Esophagus muscularis mucosa (tissue), 3 donors: ENCODE results near the gene MACROD2.

Experiments used
- POLR2A ChIP-seq: fragments of 450-650 bp; IDR thresholded peaks from one replicate; pipeline ENCODE4 v1.6.1; 2017; ENCODE audit warnings: antibody characterized with exemption, moderate library complexity, mild to moderate bottlenecking, low read depth
- POLR2AphosphoS5 ChIP-seq, 2 donors: sonication (generic); formaldehyde crosslinking; IDR thresholded peaks; one replicate each; pipeline ENCODE4 v1.6.1; 2017; ENCODE audit warnings: antibody characterized with exemption in 2 of 2
- TF ChIP-seq, protein P1 (sequence below), 3 experiments: fragments of 200-600 bp in 2 of 3; fragments of 450-650 bp in 1 of 3; sonication (generic) in 2 of 3; IDR thresholded peaks; one replicate each; pipeline ENCODE4 v1.5.1; 2017 to 2019; ENCODE audit warnings: antibody characterized with exemption in 3 of 3, mild to moderate bottlenecking in 2 of 3, moderate library complexity in 1 of 3

DNA sequence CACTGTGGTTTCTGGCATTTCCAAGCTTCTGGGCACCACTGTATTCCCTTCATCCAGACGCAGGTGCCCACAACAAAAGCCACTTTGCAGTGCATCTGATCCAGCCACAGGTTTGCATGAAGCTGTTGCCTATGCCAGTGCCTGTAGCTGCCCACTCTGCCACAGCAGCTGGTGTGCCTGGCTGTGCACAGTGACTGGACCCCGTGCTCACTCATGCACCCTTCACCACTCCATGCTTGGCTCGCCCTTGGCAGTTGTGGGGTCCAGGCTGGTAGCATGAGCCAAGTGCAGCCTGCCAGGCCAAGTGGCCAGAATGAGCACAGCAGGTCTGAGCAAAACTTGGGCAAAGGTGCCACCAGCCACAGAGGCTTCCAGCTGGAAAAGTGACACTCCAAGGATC is 47.6 kb upstream of the MACROD2 start:
- TF ChIP-seq POLR2AphosphoS5 (IDR thresholded peaks at IDR 0.05) (no peak), POLR2A (no peak)
- TF ChIP-seq, protein P1, sequence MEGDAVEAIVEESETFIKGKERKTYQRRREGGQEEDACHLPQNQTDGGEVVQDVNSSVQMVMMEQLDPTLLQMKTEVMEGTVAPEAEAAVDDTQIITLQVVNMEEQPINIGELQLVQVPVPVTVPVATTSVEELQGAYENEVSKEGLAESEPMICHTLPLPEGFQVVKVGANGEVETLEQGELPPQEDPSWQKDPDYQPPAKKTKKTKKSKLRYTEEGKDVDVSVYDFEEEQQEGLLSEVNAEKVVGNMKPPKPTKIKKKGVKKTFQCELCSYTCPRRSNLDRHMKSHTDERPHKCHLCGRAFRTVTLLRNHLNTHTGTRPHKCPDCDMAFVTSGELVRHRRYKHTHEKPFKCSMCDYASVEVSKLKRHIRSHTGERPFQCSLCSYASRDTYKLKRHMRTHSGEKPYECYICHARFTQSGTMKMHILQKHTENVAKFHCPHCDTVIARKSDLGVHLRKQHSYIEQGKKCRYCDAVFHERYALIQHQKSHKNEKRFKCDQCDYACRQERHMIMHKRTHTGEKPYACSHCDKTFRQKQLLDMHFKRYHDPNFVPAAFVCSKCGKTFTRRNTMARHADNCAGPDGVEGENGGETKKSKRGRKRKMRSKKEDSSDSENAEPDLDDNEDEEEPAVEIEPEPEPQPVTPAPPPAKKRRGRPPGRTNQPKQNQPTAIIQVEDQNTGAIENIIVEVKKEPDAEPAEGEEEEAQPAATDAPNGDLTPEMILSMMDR (IDR thresholded peaks at IDR 0.05): no peak
